B cell (primary cell): ENCODE results near the gene ATP6V0E1. TPM values are rescaled to one million over a fixed set of nuclear protein-coding genes. Genes with fewer than 3 reads are reported as not detected.

Experiments used
- ATAC-seq: fragments of 200-7000 bp; cut with Tn5 transposase; one replicate; pipeline ENCODE4 v1.10.0; 2021; ENCODE audit warnings: low read depth, mild to moderate bottlenecking, moderate number of reproducible peaks, moderate library complexity
- CTCF ChIA-PET: fragments of 350-600 bp; sonication (Branson Sonifier 250); formaldehyde crosslinking; loops from one replicate; lab custom pipeline; 2021; ENCODE audit warnings: antibody characterized with exemption, inconsistent platforms; lab: Charles Lee
- POLR2A ChIA-PET: fragments of 350-600 bp; sonication (Branson Sonifier 250); formaldehyde crosslinking; loops from one replicate; lab custom pipeline; 2021; ENCODE audit warnings: antibody characterized with exemption; lab: Charles Lee
- DNase-seq: peaks from one replicate; pipeline ENCODE4 v3.0.0; 2013
- H2AFZ ChIP-seq: 2 replicates; pipeline ENCODE4 v1.6.1; 2012; ENCODE audit warnings: mild to moderate bottlenecking, low read depth, low read length; ENCODE audit not compliant: insufficient read depth, poor library complexity, severe bottlenecking
- H3K27ac ChIP-seq, 2 donors: 1 replicate in 1 of 2; 2 replicates in 1 of 2; pipeline ENCODE4 v1.5.1; 2012 to 2013; ENCODE audit warnings: low read length in 2 of 2, mild to moderate bottlenecking in 2 of 2, moderate library complexity in 1 of 2
- H3K27me3 ChIP-seq, 4 experiments: fragments of 200-600 bp in 1 of 4; sonication (generic) in 1 of 4; replicated peaks in 1 of 4; 1 replicate in 2 of 4; 2 replicates in 2 of 4; pipeline versions ENCODE4 v1.6.1 to v1.7.0; 2013 to 2016; ENCODE audit warnings: low read length in 3 of 4, mild to moderate bottlenecking in 2 of 4, mixed read lengths in 1 of 4, moderate library complexity in 1 of 4; ENCODE audit not compliant: insufficient read depth in 4 of 4, control insufficient read depth in 3 of 4; ENCODE audit errors: control extremely low read depth in 1 of 4
- H3K36me3 ChIP-seq, 2 experiments: replicated peaks in 1 of 2; 1 replicate in 1 of 2; 2 replicates in 1 of 2; pipeline versions ENCODE4 v1.6.1 to v1.7.1; 2013; ENCODE audit warnings: low read length in 1 of 2; ENCODE audit not compliant: insufficient read depth in 2 of 2, control insufficient read depth in 1 of 2; ENCODE audit errors: control extremely low read depth in 1 of 2, extremely low read depth in 1 of 2
- H3K4me1 ChIP-seq, 2 donors: fragments of 200-600 bp in 1 of 2; sonication (generic) in 1 of 2; 1 replicate in 1 of 2; 2 replicates in 1 of 2; pipeline versions ENCODE4 v1.5.1 to v1.6.1; 2013 to 2017; ENCODE audit warnings: low read length in 2 of 2; ENCODE audit not compliant: control insufficient read depth in 2 of 2, insufficient read depth in 2 of 2
- H3K4me2 ChIP-seq: replicated peaks from 2 replicates; pipeline ENCODE3; 2012; ENCODE audit warnings: mild to moderate bottlenecking, low read depth, low read length; ENCODE audit not compliant: poor library complexity, severe bottlenecking
- H3K4me3 ChIP-seq, 5 experiments: fragments of 200-600 bp in 1 of 5; sonication (generic) in 1 of 5; 1 replicate in 3 of 5; 2 replicates in 2 of 5; pipeline versions ENCODE4 v1.5.1 to v1.7.0; 2011 to 2016; ENCODE audit warnings: low read length in 4 of 5, mild to moderate bottlenecking in 4 of 5, low read depth in 2 of 5, control low read depth in 1 of 5, moderate library complexity in 1 of 5; ENCODE audit not compliant: insufficient read depth in 1 of 5; ENCODE audit errors: control extremely low read depth in 1 of 5, extremely low read depth in 1 of 5
- H3K79me2 ChIP-seq: fragments of 200-600 bp; sonication (generic); one replicate; pipeline ENCODE4 v1.6.0; 2016; ENCODE audit warnings: low read length; ENCODE audit not compliant: control insufficient read depth, insufficient read depth
- H3K9ac ChIP-seq: fragments of 200-600 bp; sonication (generic); 2 replicates; pipeline ENCODE4 v1.6.1; 2017; ENCODE audit warnings: mild to moderate bottlenecking, low read length, moderate library complexity
- H3K9me3 ChIP-seq, 3 donors: one replicate each; pipeline versions ENCODE4 v1.6.1 to v1.7.1; 2013; ENCODE audit warnings: low read length in 2 of 3; ENCODE audit not compliant: control insufficient read depth in 2 of 3, insufficient read depth in 1 of 3; ENCODE audit errors: control extremely low read depth in 1 of 3
- H4K20me1 ChIP-seq: 2 replicates; pipeline ENCODE4 v1.6.0; 2012; ENCODE audit warnings: mild to moderate bottlenecking, low read length; ENCODE audit not compliant: insufficient read depth, control insufficient read depth, poor library complexity, severe bottlenecking
- H3K27ac Mint-ChIP-seq: one replicate; pipeline ENCODE4 v1.8.0; 2021; ENCODE audit warnings: mixed read lengths
- H3K27me3 Mint-ChIP-seq: one replicate; pipeline ENCODE4 v1.8.0; 2021; ENCODE audit warnings: mixed read lengths
- H3K4me1 Mint-ChIP-seq: one replicate; pipeline ENCODE4 v1.8.0; 2021; ENCODE audit warnings: mixed read lengths
- H3K4me3 Mint-ChIP-seq: one replicate; pipeline ENCODE4 v1.8.0; 2021; ENCODE audit warnings: mixed read lengths
- H3K9me3 Mint-ChIP-seq: one replicate; pipeline ENCODE4 v1.8.0; 2022; ENCODE audit warnings: mixed read lengths; ENCODE audit not compliant: insufficient read depth
- EZH2 ChIP-seq: IDR thresholded peaks from 2 replicates; pipeline ENCODE4 v1.6.1; 2012; ENCODE audit warnings: borderline replicate concordance, low read depth, mild to moderate bottlenecking, moderate library complexity, low read length; ENCODE audit not compliant: insufficient read depth, poor library complexity, severe bottlenecking
- WGBS: methylation state at CpG from one replicate; pipeline ENCODE4 v1.1.5; 2013; ENCODE audit warnings: missing lambda C conversion rate; ENCODE audit not compliant: insufficient coverage; 5-methylcytosine and 5-hydroxymethylcytosine counted together
- intact Hi-C: fragments of 100-400 bp; cut with micrococcal nuclease; formaldehyde crosslinking; loops from one replicate; pipeline ENCODE4 v1.10.0; 2022
- polyA plus RNA-seq: library from polyadenylated mRNA; depleted of rRNA; stranded (reverse); fragments of >200 nt; gene quantifications from 2 replicates; pipeline ENCODE4 v1.2.3, GENCODE V29; 2012
- total RNA-seq, 2 donors: library from RNA; stranded (reverse); fragments of 120-200 nt in 1 of 2; gene quantifications; 1 replicate in 1 of 2; 2 replicates in 1 of 2; pipeline versions ENCODE4 v1.2.3 to v1.2.4, GENCODE V29; 2013 to 2022
- TF ChIP-seq, protein P1 (sequence below): fragments of 200-600 bp; IDR thresholded peaks from one replicate; pipeline ENCODE4 v1.8.0; 2022; ENCODE audit warnings: antibody characterized with exemption, mild to moderate bottlenecking

Gene ATP6V0E1
- total and polyA plus RNA-seq, 2 donors (not counting 1 experiment from before 2014, with no cell fraction given): 93.8 to 127 TPM

DNA sequence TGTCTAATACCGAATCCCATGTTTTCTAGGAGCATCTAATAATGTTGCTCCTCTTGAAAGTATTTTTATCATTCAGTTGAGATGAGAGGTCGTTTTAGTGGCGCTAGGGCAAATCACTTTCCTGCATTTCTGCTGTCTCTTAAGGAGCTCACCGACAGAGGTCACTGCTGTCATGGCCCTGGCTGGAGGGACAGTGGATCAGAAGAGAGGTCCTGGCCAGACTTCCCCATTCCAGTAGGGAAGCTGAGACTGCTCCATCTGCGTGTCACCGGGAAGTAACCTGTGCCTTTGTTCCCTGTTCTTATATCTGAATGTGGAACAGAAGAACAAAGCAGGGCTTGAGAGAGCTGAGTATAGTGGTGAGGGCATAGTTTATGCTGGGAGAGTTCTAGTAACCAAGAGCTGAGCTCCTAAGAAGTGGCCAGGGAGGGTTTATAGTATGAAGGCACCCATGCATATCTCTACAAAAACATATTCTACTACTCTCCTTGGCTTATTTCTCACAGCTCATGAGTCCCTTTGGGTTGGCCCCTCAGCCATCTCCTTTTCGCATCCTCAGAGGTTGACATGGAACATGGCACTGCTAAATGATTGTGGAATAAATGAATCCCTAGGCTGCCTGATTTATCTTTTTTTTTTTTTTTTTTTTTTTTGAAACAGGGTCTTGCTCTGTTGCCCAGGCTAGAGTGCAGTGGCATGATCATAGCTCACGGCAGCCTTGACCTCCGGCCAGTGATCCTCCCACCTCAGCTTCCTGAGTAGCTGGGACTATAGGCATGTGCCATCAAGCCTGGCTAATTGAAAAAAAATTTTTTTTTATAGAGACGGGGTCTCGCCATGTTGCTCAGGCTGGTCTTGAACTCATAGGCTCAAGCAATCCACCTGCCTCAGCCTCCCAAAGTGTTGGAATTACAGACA, 27.2 kb downstream of the ATP6V0E1 start:
- no peak overlapping the region for H3K4me3 Mint-ChIP-seq
- WGBS: 85% methylated on average over 8 of the region's 11 CpGs

More for the DNA sequence above, 27.2 kb downstream of the ATP6V0E1 start:
- no peak overlapping the region for H2AFZ ChIP-seq
- no peak overlapping the region for H3K27ac ChIP-seq
- H4K20me1 ChIP-seq: peaks cover 84% of the 10 kb centered on the region
- peaks cover 3 to 14% of the 10 kb centered on the region in 2 donors for H3K4me1 ChIP-seq
- H3K4me1 Mint-ChIP-seq: peaks cover 49% of the 10 kb centered on the region
- H3K36me3 ChIP-seq: peaks cover 0 to 8% of the 10 kb centered on the region in 2 experiments
- POLR2A ChIA-PET: no interaction called here
- intact Hi-C loops: no loop called here
- H3K4me2 ChIP-seq: no peak overlapping the region
- no peaks in the 10 kb centered on the region for H3K27me3 Mint-ChIP-seq
- no peak overlapping the region for H3K9ac ChIP-seq
- no peak for TF ChIP-seq EZH2
- TF ChIP-seq, protein P1, sequence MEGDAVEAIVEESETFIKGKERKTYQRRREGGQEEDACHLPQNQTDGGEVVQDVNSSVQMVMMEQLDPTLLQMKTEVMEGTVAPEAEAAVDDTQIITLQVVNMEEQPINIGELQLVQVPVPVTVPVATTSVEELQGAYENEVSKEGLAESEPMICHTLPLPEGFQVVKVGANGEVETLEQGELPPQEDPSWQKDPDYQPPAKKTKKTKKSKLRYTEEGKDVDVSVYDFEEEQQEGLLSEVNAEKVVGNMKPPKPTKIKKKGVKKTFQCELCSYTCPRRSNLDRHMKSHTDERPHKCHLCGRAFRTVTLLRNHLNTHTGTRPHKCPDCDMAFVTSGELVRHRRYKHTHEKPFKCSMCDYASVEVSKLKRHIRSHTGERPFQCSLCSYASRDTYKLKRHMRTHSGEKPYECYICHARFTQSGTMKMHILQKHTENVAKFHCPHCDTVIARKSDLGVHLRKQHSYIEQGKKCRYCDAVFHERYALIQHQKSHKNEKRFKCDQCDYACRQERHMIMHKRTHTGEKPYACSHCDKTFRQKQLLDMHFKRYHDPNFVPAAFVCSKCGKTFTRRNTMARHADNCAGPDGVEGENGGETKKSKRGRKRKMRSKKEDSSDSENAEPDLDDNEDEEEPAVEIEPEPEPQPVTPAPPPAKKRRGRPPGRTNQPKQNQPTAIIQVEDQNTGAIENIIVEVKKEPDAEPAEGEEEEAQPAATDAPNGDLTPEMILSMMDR: no peak
- no peaks in the 10 kb centered on the region for H3K27me3 ChIP-seq
- CTCF ChIA-PET: interaction anchor here (0.6 kb wide), 1 partner anchor 34 kb away, joined by 3 read pairs; no protein-coding TSS in a partner anchor
- no peak for ATAC-seq
- H3K9me3 ChIP-seq: no peaks in the 10 kb centered on the region
- peaks cover 98% of the 10 kb centered on the region for H3K79me2 ChIP-seq
- no peak overlapping the region for H3K4me3 ChIP-seq
- H3K27ac Mint-ChIP-seq: peak overlapping the region; percentile 58
- no peak for DNase-seq
- H3K9me3 Mint-ChIP-seq: no peaks in the 10 kb centered on the region
